Activated T-helper 9 cell treated with anti-CD3 and anti-CD28 coated beads, Interleukin-2, amount 50 U/mL, for 16 hours (primary cell): ENCODE results near the gene BACE2.

Experiments
- DNase-seq: peaks from one replicate; pipeline ENCODE4 v3.0.0-alpha.2; 2020; ENCODE audit warnings: low read depth

Gene BACE2

GRCh38 chr21:41167348-41168342 lies at the start of gene BACE2:
Gene BACE2 (plus strand): TSS chr21:41168160. CDS start chr21:41168264, 104 bp downstream.
- DNase-seq, result no peak

- no peak for DNase-seq
Observed at GRCh38 chr21:41119901-41120300, 48.1 kb upstream of the BACE2 start.

GRCh38 chr21:41120997-41121396 lies 47.0 kb upstream of the BACE2 start:
- DNase-seq, result no peak

- DNase-seq, result no peak
Observed at GRCh38 chr21:41121785-41122415, 46.1 kb upstream of the BACE2 start.

GRCh38 chr21:41124641-41125201 lies 43.2 kb upstream of the BACE2 start:
- DNase-seq, result no peak

GRCh38 chr21:41128981-41129380 lies 39.0 kb upstream of the BACE2 start:
- DNase-seq, result no peak

GRCh38 chr21:41130883-41131282 lies 37.1 kb upstream of the BACE2 start:
- DNase-seq, result no peak

- no peak for DNase-seq
Observed at GRCh38 chr21:41133874-41134522, 34.0 kb upstream of the BACE2 start.

GRCh38 chr21:41135746-41136145 lies 32.2 kb upstream of the BACE2 start:
- DNase-seq, result no peak

- no peak for DNase-seq
Observed at GRCh38 chr21:41136286-41136685, 31.7 kb upstream of the BACE2 start.

GRCh38 chr21:41137401-41137800 lies 30.6 kb upstream of the BACE2 start:
- no peak for DNase-seq

GRCh38 chr21:41137889-41138288 lies 30.1 kb upstream of the BACE2 start:
- DNase-seq, result no peak

- DNase-seq, result no peak
Observed at GRCh38 chr21:41138711-41139110, 29.2 kb upstream of the BACE2 start.

GRCh38 chr21:41139275-41139674 lies 28.7 kb upstream of the BACE2 start:
- no peak for DNase-seq

- DNase-seq, result no peak
Observed at GRCh38 chr21:41139951-41140350, 28.0 kb upstream of the BACE2 start.

GRCh38 chr21:41141031-41141457 lies 26.9 kb upstream of the BACE2 start:
- DNase-seq, result no peak

GRCh38 chr21:41142051-41142795 lies 25.7 kb upstream of the BACE2 start:
- no peak for DNase-seq

GRCh38 chr21:41143596-41144325 lies 24.2 kb upstream of the BACE2 start:
- DNase-seq, result no peak

- no peak for DNase-seq
Observed at GRCh38 chr21:41147096-41147978, 20.6 kb upstream of the BACE2 start.

GRCh38 chr21:41147979-41148355 lies 20.0 kb upstream of the BACE2 start:
- DNase-seq, result no peak
